Peyer's patch (tissue), 4 donors: Measurements from ENCODE around the gene TSPAN31.

Source experiments
- CTCF ChIP-seq, 6 experiments: fragments of 450-650 bp in 4 of 6; fragments of 200-600 bp in 2 of 6; sonication (generic) in 1 of 6; IDR thresholded peaks; one replicate each; pipeline ENCODE4 v1.5.1; 2017 to 2019; ENCODE audit warnings: antibody characterized with exemption in 6 of 6, mild to moderate bottlenecking in 3 of 6, moderate library complexity in 1 of 6
- POLR2A ChIP-seq, 2 donors: fragments of 450-650 bp; IDR thresholded peaks; one replicate each; pipeline ENCODE4 v1.5.1; 2017; ENCODE audit warnings: antibody characterized with exemption in 2 of 2, mild to moderate bottlenecking in 2 of 2, moderate library complexity in 2 of 2

GRCh38 chr12:57757771-57758170 lies 12.9 kb downstream of the TSPAN31 start:
- no peak for TF ChIP-seq POLR2A (IDR thresholded peaks at IDR 0.05)
- TF ChIP-seq CTCF (IDR thresholded peaks at IDR 0.05): no peak
